GM06990 (cell line): ENCODE data around the gene ALOX12.

Experiments
- DNase-seq: peaks from one replicate; pipeline ENCODE4 v3.0.0-alpha.2; 2011; ENCODE audit not compliant: insufficient read length; ENCODE audit errors: extremely low read depth
- H3K27me3 ChIP-seq: replicated peaks from 2 replicates; pipeline ENCODE4 v1.6.0; 2011; ENCODE audit warnings: low read length; ENCODE audit not compliant: control insufficient read depth, insufficient read depth
- H3K36me3 ChIP-seq: 2 replicates; pipeline ENCODE4 v1.5.1; 2011; ENCODE audit warnings: low read length; ENCODE audit not compliant: control insufficient read depth, insufficient read depth
- H3K4me3 ChIP-seq: replicated peaks from 2 replicates; pipeline ENCODE4 v1.5.1; 2011; ENCODE audit warnings: low read depth, mild to moderate bottlenecking, control low read depth, low read length
- TF ChIP-seq, protein P1 (sequence below): IDR thresholded peaks from 2 replicates; pipeline ENCODE4 v1.5.1; 2011; ENCODE audit warnings: low read length, control low read depth, mild to moderate bottlenecking, inconsistent platforms; ENCODE audit not compliant: insufficient read depth, poor library complexity, severe bottlenecking

ALOX12 gene

GRCh38 chr17:7011942-7012254, 16.0 kb downstream of the ALOX12 start:
- TF ChIP-seq, protein P1, sequence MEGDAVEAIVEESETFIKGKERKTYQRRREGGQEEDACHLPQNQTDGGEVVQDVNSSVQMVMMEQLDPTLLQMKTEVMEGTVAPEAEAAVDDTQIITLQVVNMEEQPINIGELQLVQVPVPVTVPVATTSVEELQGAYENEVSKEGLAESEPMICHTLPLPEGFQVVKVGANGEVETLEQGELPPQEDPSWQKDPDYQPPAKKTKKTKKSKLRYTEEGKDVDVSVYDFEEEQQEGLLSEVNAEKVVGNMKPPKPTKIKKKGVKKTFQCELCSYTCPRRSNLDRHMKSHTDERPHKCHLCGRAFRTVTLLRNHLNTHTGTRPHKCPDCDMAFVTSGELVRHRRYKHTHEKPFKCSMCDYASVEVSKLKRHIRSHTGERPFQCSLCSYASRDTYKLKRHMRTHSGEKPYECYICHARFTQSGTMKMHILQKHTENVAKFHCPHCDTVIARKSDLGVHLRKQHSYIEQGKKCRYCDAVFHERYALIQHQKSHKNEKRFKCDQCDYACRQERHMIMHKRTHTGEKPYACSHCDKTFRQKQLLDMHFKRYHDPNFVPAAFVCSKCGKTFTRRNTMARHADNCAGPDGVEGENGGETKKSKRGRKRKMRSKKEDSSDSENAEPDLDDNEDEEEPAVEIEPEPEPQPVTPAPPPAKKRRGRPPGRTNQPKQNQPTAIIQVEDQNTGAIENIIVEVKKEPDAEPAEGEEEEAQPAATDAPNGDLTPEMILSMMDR: no peak
- no peak for DNase-seq

GRCh38 chr17:7014261-7014994, 18.6 kb downstream of the ALOX12 start:
- Histone ChIP-seq H3K27me3 (no peaks in the 10 kb centered on the region), H3K4me3 (peak overlapping the region; percentile 95), H3K36me3 (peaks cover 6% of the 10 kb centered on the region)
- TF ChIP-seq, protein P1: peak; percentile 47
- DNase-seq: peak; percentile 98

More at GRCh38 chr17:7011942-7012254, 16.0 kb downstream of the ALOX12 start:
- Histone ChIP-seq H3K36me3 (peaks cover 2% of the 10 kb centered on the region), H3K27me3 (no peaks in the 10 kb centered on the region), H3K4me3 (peak overlapping the region; percentile 95)

DNA sequence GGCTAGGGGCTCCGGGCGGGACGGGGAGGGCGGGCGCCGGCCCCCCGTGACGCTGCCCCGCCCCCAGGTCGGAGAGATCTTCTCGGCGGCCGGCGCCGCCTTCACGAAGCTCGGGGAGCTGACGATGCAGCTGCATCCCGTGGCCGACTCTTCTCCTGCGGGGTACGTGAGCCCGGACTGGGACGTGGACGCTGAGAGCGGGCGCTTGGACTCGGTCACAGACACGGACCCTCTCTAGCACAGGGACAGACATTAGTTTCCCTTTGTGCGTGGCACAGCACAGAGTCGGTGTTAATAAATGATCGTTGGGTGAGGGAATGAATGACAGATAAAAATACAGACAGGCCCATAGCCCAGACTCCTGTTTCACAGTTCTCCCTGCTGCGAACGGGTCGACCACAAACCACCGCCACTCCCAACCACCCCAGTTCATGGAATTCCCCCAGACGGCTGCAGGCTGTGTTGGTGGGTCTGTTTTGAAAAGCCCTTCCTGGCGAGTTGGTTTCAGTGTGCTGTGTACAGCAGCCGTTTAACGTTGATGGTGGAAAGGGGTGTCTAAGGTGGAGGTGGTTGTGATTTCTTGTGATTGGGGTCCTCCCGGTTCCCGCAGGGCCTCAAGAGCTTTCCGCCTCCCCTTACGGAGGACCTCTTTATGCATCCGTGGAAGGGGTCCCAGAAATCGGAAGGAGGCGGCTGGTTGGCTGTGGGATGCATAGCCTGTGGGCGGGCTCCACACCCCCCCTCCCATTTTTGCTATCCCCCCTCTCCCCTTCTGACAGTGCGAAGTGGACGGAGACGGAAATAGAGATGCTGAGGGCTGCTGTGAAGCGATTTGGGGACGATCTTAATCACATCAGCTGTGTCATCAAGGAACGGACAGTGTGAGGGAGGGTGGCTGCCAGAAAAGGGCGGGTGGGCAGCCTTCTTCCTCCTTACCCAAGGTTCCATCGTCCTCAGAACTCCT, 19.4 kb downstream of the ALOX12 start:
- TF ChIP-seq, protein P1: no peak
- DNase-seq: no peak
- Histone ChIP-seq H3K27me3 (no peaks in the 10 kb centered on the region), H3K36me3 (peaks cover 6% of the 10 kb centered on the region), H3K4me3 (peak overlapping the region; percentile 95)

DNA sequence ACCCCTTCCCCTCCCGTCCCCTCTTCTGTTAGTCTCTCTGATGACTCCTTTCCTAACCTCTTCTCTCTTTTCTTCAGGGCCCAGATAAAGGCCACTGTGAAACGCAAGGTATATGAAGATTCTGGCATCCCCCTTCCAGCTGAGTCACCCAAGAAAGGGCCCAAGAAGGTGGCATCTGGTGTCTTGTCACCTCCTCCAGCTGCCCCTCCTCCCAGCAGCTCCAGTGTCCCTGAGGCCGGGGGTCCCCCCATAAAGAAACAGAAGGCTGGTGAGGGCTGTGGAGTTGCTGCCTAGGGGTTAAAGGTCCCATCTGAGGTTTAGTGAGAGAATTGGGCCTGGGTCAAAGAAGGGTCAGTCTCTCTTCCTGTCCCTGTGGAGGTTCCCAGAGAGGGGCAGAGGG, 20.6 kb downstream of the ALOX12 start:
- TF ChIP-seq, protein P1: no peak
- H3K4me3 ChIP-seq: peak overlapping the region; percentile 95
- H3K36me3 ChIP-seq: peaks cover 6% of the 10 kb centered on the region
- DNase-seq: no peak
- no peaks in the 10 kb centered on the region for H3K27me3 ChIP-seq

DNA sequence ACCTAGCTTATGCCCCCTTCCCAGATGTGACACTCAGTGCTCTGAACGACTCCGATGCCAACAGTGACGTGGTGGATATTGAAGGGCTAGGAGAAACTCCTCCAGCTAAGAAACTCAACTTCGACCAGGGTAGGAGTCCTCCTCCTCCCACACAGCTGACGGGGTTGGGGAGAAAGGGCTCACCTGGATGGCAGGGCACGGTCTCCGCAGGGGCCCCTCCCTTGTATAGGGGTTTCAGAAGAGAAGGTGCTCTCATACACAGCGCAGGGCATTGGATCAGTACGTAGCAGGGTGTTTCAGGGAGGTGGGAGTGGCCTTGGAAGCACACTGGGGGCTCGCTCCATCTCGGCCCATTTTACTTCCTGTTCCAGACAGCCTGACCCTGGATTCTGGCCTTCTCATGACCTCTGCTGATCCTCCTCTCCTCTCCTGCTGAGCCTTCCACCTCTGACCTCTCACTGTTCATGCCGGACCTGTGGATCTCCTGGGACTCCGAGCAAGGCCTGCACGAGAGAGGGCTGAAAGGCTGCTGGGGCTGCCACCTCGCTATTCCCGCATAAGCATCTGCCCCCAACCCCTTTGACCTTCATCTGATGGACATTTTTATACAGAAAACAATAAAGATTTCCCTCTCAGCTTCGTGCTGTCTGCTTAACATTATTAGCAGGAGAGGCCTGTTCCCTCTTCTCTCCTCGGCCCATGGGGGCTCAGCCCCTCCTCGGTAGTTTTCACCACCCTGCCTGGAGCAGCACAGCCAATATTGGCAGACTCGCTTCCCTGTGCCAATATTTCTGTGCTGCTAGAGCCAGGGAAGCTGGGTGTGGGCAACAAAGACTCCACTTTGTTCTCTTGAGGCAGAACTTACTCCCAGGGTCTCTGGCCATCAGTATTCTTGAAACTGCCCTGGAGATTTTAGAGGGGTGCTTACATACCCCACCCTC, 21.3 kb downstream of the ALOX12 start:
- TF ChIP-seq, protein P1: no peak

More for the DNA sequence above, 21.3 kb downstream of the ALOX12 start:
- no peak for DNase-seq
- H3K4me3 ChIP-seq: no peak overlapping the region
- H3K27me3 ChIP-seq: no peaks in the 10 kb centered on the region
- H3K36me3 ChIP-seq: peaks cover 6% of the 10 kb centered on the region
